GM12874 (cell line): Measurements from ENCODE around the gene PLEKHA1.

ENCODE experiments used
- TF ChIP-seq, protein P1 (sequence below): IDR thresholded peaks from 2 replicates; pipeline ENCODE4 v1.5.1; 2011; ENCODE audit warnings: low read depth, mild to moderate bottlenecking, control low read depth, low read length, moderate library complexity; ENCODE audit not compliant: insufficient read depth

The PLEKHA1 gene

DNA sequence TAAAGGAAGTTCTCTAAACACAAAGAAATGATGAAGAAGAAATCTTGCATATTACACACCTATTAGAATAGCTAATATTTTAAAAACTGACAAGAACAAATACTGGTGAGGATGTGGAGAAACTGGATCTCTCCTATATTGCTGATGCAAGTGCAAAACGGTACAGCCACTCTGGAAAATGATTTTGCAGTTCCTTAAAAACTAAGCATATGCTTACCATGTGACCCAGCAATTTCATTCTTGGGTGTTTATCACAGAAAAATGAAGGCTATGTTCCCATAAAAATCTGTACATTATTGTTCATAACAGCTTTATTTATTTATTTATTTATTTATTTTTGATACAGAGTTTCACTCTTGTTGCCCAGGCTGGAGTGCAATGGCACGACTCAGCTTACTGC lies 14.9 kb upstream of the PLEKHA1 start:
- TF ChIP-seq, protein P1, sequence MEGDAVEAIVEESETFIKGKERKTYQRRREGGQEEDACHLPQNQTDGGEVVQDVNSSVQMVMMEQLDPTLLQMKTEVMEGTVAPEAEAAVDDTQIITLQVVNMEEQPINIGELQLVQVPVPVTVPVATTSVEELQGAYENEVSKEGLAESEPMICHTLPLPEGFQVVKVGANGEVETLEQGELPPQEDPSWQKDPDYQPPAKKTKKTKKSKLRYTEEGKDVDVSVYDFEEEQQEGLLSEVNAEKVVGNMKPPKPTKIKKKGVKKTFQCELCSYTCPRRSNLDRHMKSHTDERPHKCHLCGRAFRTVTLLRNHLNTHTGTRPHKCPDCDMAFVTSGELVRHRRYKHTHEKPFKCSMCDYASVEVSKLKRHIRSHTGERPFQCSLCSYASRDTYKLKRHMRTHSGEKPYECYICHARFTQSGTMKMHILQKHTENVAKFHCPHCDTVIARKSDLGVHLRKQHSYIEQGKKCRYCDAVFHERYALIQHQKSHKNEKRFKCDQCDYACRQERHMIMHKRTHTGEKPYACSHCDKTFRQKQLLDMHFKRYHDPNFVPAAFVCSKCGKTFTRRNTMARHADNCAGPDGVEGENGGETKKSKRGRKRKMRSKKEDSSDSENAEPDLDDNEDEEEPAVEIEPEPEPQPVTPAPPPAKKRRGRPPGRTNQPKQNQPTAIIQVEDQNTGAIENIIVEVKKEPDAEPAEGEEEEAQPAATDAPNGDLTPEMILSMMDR, result no peak

DNA sequence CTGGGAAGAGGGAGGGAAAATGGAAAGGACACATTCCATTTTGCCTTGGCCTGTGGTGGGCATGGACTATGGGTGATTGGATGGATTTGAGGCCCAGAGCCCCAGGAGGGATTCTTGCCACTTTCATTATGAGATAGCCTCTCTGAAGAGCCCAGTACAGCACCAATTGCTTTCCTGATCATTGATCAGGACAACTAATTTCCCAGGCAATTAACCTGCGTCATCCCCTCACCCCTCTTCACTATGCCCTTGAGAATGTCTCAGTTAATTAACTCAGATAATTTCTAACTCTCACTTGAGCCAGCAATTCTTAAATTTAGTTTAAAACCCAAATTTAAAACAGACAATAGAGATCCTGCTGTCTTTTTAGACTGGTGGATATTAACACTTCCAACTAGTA lies 13.5 kb upstream of the PLEKHA1 start:
- TF ChIP-seq, protein P1, result no peak

DNA sequence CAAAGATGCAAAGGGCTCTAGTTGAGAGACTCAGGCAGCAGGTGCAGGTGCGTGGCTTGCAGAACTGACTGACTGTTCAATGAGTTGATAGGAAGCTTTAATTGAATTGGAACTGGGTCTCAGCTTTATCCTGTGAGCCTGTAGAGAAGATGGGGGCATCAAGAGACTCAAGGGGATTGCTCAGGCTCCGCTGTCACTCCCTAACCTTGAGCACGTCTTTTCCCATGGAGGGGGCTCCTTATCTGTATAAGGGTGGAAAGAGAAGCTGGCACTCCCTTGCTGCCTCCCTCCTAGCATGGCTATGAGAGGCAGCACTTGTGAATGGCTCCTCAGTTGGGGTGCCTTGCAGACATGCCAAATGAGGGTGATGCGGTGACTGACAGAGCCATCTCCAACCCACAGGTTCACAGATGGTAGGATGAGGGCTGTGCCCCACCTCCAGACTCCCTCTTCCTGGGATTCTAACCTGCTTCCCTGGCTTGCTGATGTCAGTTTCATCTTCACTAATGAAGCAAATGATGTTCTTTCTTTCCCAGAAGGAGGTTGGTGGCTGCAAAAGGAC lies 12.4 kb upstream of the PLEKHA1 start:
- TF ChIP-seq, protein P1, result no peak

DNA sequence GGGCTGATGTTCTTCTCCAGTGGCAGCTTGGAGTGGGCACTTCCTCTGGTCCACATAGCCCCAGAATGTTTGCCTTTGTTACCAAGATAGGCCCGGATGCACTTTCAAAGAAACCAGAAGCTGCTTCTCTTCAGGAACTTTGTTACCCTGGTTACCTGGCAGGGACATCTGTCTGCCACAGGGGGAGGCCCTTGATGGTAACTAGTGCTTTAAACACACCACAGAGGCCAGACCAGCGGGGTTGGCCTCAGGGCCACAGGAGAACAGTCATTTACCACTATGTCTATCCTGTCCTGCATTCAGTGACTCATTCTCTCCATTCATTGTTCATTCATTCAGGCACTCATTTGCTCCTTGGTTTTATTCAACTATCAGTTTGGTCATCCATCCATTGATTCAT lies 11.9 kb upstream of the PLEKHA1 start:
- TF ChIP-seq, protein P1, result no peak

DNA sequence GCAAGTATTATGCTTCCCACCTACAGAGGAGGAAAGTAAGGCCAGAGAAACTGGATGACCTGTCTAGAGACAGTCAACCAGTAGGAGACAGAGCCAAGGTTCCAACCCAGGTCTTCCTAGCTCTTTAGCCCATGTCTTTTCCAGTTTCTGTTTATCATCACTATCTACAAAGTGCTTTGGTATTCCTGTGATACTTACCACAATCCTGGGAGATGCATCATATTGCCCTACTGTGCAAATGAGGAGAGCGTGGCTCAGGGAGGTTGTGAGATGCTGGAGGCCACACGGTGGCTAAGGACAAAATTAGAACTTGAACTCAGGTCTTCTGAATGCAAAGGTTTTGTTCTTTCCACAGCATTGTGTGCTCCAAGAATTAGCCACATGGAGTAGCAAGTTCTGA lies 11.2 kb upstream of the PLEKHA1 start:
- TF ChIP-seq, protein P1, result no peak

DNA sequence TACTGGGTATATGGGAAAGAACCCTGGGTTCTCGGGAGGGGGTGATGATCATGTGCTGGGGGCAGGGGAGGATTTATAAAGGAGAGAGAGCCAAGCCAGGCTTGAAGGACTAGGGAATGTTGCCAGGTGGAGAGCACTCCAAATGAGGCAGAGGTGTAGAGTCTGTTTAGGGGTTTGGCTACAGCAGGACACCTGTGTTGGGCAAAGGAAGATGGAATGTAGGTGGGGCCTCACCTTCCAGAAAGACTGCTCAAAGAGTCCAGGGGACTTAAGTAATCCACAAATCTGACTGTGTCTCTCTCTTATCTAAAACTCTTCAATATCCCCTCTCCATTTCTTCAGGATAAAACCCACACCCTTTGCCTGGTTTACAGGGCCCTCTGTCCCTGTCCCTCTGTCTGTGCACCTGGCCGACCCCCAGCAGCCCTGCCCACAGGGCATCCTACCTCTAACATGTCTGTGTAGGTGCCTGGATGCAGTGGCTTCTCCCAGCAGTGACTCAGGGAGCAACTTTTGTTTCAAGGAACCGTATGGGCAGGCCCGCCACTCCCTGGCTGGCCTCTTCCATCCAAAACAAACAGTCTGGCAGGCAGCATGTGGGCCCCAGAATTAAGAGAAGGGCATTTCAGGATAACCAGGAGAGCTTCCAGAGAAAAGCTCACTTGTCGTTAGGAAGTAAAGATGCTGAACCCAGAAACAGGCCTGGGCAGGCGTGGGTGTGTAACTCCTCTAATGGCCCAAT lies 10.6 kb upstream of the PLEKHA1 start:
- TF ChIP-seq, protein P1, result no peak

DNA sequence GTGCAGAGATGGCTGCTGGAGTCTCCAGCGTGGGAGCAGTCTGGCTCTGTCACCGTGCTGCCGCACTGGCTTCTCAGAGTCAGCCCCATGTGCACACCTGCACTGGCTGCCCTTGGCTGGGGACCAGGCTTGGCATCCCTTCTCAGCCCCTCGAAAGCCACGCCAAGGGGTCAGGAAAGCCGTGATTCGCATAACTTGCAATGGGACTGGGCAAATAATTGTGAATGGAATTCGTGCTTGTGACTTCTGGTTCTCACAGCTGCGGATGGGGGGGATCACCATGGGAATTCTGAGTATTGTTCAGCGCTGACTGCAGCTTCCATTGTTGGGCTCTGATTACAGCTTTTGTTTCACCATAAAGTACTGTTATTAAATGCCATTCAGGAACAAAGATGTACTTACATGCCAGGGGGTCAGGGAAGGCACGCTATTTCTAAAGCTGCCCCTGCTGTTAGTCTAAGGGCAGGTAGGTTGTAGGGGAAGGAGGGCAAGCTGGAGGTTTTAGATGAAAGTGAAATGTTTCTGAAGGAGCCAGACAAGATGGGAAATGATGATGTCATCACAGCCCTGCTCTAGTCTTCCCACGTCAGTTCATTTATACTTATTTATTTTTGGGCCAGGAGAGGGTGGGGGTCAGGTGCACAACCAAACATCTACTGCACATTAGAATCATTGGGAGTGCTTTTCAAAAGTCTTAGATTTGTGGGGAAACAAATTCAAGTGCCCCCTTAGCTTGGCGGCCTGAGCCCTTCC lies 5.8 kb upstream of the PLEKHA1 start:
- TF ChIP-seq, protein P1, result no peak
